Renal pelvis (tissue), 4 donors: Measurements from ENCODE around the gene ZNF277. TPM values are rescaled to one million over a fixed set of nuclear protein-coding genes. Genes with fewer than 3 reads are reported as not detected.
"Not testable (repeated sequence)": the region's sequence is repeated elsewhere in the genome, so short reads cannot be mapped to it uniquely, and the experiment has no call there.

Source experiments
- DNase-seq: peaks from one replicate; pipeline ENCODE4 v3.0.0-alpha.2; 2013
- polyA plus RNA-seq, 3 donors: library from polyadenylated mRNA; unstranded; fragments of 120-200 nt; gene quantifications; one replicate each; pipeline ENCODE4 v1.2.1, GENCODE V29; 2013; ENCODE audit not compliant: insufficient read length in 3 of 3

ZNF277 gene
- polyA plus RNA-seq, 3 donors = 33.3 to 38.9 (median 38.3) TPM

DNA sequence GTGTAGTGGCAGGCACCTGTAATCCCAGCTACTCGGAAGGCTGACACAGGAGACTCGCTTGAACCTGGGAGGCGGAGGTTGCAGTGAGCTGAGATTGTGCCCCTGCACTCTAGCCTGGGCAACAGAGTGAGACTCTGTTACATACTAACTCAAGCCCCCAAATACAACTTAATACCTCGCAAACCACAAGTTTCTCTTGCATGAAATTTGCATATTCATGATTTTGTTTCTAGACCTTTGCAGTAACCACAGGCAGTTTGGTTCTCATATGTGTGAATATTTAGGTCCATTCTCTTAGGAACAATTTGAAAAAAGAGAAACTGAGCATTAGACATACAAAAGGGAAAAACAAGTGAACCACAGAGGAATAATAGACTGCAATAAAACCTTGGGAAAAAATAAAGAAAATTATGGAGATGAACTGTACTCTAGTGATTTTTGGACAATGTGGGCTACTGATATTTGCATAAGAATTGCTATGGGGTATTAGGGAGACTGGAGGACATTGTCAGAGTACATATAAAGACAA lies 77.0 kb downstream of the ZNF277 start:
- no peak for DNase-seq

DNA sequence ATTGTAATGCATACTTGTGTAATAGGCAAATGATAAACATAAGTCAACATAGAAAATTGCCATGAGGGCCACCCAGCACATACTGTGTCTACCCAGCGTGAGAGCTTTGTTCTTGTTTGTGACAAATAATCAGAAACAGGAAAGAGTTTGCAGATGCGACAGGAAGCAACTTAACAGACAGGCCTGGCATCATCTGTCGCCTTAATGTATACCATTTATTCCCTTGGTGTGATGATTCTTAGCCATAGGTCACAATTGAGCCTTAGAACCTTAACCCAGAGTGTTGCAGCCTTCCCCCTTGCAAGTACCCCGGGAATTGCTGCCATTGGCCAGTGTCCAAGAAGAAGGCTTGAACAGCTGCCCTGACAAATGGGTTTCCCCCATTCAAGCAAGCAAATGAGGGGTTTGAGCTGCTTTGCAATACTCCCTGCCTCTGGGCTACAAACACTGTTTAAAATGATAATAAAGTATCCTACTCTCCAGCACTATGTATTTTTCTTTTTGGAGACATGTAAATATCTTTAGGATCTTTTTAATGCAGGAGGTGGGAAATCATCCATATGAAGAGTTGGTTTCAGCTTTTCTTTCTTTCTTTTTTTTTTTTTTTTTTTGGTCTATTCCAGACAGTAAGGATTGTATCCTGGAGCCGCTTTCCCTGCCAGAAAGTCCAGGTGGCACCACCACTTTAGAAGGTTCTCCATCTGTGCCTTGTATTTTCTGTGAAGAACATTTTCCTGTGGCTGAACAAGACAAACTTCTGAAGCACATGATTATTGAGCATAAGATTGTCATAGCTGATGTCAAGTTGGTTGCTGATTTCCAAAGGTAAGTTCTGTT lies 80.0 kb downstream of the ZNF277 start:
- no peak for DNase-seq

DNA sequence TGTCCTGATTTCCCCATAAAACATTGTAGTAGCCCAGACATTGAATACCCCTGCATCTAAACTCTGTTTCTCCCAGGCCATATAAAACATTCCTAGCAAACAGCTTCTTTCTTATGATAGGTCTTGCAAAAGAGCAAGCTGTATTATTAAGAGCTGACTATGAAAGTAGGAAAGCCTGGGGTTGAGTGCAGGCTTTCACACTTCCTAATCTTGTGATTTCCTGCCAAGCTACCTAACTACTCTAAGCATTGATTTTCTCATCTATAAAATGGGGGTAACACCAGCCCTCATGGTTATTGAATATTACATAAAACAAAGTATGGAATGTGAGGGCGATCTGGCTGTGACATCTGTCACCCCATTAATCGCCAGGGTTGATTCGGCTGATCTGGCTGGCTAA lies 81.8 kb downstream of the ZNF277 start:
- DNase-seq = no peak

DNA sequence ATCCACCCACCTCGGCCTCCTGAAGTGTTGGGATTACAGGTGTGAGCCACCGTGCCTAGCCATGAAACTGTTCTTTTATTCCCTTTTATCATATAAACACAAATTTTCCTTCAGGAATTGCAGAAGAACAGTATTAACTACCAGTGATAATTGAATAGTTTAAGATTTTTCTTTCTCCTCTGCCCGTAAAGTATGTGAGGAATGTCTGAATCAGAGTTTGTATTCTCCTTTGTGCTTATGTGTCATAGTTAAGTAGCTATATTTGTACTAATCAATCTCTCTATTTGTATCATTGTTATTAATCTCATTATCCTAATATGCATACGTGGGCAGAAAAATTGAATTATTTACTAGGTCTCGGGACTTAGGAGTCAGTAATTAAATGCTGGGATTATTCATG lies 83.6 kb downstream of the ZNF277 start:
- no peak for DNase-seq

DNA sequence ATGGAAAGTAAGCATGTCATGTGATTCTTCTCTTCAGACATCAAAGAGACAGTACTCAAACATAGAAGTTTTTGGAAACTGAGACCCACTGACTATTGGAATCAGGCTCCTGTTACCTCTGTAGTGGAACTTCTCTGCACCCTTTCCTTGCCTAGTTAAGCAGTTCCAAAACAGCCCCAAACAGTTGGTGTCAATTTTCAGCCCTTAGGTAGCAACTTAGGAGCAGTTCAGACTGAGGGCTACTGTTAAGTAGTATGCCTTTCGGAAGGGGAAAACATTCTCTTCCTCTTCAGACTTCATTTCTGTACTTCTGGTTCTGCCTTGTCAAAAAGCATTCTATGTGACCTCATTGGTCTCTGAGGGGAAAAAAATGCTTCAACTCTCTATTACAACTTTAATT lies 85.7 kb downstream of the ZNF277 start:
- no peak for DNase-seq

DNA sequence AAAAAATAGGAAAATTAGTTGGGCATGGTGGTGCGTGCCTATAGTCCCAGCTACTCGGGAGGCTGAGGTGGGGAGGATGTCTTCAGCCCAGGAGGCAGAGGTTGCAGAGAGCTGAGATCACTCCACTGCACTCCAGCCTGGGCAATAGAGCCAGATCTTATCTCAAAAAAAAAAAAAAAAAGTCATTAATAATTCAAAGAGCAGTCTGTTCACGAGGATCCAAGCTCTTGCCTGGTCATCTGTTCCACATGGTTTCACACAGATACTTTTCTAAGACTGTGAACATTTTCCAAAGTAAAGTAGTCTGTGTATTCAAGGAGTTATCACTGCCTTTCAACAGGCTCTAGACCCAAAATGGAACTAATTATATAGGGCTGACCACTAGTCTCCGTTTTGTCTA lies 86.9 kb downstream of the ZNF277 start:
- DNase-seq = no peak

DNA sequence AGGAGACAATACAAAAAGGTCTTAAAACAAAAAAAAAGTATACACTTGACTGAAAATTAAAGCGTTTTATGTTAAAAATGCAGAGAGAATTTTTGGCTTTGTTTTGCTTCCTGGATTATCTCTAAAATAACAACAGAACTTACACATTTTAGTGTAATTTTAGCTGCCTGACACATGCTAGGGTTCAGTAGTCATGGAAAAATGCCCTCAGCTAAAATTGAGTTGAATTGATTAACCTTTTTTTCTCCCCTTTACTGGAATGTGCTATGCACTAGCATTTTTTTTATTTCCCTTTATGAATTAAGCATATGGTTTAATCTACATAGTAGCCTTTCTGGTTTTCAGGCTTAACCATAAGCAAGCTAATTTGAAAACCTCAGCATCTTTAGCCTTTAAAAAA lies 89.9 kb downstream of the ZNF277 start:
- peak; percentile 26 for DNase-seq

DNA sequence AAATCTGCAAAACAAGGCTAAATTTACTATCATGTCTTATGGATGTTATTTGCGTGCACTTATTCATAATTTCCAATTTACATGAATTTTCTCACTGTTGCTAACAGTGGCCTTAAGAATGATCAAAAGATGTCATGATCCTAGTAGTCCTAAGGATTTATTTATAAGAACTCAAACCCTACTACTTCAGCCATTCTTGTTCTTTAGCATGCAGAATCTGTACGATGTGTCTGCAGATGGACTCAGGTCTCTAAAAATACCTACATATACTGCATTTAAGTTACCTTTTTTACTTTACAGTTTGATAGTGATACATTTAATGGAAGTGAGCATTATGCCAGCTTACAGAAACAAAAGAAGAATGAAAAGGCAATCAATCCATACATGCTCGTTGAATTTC lies 91.2 kb downstream of the ZNF277 start:
- no peak for DNase-seq

DNA sequence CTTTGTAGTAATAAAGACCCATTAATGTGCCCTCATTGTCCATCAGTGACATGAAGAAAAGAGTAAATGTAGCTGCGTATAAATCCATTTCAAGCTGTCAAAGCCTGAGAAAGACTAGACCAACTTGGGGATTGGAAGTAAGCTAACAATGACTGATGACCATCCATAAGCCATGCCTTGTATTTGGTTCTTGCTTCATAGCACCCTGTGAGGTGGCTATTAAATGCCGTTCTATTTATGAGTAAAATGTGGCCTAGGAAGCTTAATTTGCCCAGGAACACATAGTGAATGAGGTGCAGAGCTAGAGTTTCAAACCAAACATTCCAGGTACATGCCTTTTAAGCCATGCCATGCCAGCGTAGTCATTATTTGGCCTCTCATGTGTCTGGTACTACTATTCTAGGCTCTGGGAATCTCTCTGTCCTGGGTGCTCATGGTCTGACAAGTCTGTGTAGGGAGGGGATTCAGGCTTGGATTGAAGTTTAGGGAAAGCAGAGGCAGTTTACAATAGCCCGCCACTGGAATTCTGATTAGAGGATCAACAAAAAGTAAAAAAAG lies 92.1 kb downstream of the ZNF277 start:
- no peak for DNase-seq

DNA sequence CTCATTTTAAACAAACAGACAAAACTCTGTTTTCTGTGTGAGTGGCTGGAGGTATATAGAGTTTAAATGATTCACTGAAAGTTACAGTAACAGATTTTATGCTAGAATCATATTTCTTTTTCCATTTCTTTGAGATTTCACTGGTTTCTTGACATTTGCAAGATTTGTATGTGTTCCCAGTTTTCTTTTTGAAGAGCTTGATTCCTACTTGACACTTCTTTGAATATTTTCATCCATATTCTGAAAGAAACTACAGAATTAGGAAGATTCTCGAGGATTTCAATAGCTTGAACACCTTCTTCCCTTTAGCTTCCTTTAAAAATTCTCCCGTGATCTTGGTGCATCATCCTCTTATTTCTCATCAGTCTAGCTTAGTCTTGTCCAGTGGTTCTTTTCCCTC lies 93.6 kb downstream of the ZNF277 start:
- DNase-seq = no peak

DNA sequence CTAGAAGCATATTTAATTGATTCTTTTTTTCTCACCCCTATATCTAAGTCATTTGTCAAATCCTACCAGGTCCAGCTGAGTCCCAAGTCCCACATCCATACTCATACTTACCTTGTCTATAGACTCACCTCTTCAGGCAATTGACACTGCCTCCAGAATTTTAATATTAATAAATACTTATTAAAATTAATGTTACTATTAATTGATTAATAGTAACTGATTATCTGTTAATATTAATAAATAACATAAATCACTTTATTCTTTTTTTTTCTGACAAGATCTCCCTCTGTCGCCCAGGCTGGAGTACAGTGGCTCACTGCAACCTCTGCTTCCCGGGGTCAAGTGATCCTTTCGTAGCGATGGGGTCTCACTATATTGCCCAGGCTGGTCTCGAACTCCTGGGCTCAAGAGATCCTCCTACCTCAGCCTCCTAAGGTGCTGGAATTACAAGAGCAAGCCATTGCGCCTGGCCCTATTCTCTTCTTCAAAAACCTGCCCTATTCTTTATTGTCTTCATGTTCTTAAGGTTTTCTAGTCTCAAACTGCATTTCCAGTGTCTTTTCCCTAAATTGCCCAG lies 94.4 kb downstream of the ZNF277 start:
- DNase-seq = no peak

DNA sequence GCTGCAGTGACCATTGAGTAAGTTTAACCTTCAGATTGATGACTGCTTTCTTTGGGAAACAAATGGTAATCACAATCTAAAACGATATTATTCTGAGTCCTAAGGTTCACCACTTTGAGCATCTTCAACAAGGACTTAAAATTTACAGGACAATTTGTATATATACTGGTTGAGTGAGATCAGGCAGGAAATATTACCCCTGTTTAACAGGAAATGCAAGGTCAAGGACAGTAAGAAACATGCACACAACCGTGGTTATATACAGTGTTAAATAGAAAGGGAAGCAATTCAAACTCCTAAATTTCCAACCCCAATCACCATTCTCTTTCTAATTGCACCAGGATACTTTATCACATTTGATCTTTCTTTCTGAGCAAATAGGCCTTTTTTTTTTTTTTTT lies 96.1 kb downstream of the ZNF277 start:
- no peak for DNase-seq

DNA sequence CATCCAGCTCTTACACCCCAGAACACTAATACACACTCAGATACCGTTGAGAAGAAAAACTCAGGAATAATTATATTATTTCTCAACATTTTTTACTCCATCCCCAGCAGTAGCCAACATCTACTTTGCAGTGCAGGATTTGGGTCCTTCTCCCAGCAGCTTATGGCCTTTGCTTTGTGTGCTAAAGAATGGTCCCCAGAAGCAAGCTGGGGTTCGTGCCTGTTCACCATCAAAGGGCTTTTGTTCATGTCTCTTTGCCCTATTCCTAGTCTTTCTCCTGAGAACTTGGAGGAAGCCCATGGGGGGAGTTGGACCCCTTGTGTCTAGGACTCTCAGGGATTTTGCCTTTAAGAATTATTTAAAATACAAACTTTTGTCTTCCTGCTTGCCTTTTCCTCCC lies 100.4 kb downstream of the ZNF277 start:
- no peak for DNase-seq

DNA sequence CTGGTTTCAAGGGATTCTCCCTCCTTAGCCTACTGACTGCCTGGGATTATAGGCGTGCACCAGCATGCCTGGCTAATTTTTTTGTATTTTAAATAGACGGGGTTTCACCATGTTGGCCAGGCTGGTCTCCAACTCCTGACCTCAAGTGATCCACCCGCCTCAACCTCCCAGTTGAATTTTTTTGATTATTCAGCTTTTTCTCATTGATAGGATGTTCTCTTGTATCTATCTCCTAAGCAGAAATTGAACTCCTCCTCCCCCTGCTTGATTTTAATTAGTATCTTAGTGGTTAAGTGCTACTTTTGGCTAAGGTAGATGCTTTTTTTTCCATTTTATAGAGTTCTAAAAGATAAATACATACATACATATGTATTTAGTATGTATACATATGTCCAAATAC lies 101.0 kb downstream of the ZNF277 start:
- no peak for DNase-seq

DNA sequence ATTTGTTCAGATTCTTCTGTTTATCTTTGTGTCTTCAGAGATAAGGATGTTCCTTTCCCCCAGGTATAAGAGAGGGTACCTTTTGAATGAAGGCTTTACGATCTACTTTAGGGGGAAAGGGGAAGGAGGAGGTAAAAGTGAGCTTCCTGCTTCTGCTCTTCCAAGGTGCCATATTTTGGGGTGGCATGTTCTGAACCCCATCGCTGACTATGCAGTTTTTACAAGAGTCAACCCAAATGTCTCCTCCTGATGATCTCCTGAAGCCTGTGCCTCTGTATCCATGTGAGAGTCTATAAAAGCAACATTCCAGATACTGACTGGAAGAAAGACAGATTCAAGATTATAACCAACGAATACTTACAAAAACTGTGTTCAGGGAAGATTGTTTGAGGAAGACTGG lies 102.5 kb downstream of the ZNF277 start:
- no peak for DNase-seq

DNA sequence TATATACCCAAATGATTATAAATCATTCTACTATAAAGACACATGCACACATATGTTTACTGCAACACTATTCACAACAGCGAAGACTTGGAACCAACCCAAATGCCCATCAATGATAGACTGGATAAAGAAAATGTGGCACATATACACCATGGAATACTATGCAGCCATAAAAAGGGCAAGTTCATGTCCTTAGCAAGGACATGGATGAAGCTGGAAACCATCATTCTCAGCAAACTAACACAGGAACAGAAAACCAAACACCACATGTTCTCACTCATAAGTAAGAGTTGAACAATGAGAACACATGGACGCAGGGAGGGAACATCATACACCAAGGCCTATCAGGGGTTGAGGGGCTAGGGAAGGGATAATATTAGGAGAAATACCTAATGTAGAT lies 110.3 kb downstream of the ZNF277 start:
- DNase-seq = not testable (repeated sequence)

DNA sequence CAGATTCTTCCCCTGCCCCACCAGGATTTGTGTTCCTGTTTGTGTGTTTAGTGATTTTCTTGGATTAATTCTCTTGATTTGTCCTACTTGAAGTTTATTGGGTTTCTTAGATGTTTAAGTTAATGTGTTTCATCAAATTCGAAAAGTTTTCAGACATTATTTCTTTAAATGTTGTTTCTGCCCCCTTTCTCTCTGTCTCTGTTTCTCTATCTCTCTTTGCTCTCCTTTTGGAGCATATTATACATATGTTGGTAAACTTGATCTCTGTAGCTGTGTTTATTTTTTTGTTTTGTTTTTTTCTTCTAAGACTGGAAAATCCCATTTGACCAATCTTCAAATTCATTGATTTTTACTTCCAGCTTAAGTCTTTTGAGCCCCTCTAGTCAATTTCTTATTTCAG lies 115.6 kb downstream of the ZNF277 start:
- DNase-seq = no peak

DNA sequence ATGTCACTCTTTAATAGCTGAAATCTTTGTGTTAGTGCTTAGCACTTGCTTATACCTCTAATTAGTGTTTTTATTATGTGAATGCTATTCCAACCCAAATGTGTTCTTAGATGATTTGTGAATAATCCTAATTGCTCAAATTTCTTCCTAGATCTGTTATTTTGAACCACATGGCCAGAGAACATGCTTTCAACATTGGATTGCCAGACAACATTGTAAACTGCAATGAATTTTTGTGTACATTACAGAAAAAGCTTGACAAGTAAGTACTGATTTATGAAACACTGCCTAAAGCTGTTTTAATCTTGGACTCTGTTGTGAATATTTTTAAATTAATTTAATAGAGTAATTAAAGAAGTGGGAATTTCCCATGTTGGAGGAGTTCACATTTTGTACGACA lies 121.1 kb downstream of the ZNF277 start:
- no peak for DNase-seq

DNA sequence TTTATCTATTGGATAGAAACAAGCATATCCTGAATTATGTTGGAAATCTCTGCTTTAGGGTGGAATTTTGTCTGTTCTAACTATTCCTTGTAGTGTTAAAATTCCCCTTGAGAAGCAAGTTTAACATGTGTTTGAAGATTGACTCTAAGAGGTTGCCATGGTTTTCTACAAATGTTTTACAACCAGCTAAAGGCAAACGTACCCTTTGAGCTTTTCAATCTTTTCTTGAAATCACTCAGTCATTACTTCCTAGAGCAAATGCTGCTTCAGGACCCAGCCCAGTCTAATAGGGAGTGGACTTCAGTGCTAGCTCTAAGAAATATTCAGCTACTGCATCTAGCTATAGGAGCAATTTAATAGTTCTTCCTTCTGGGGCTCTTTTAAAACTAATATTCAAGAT lies 125.0 kb downstream of the ZNF277 start:
- peak; percentile 10 for DNase-seq

DNA sequence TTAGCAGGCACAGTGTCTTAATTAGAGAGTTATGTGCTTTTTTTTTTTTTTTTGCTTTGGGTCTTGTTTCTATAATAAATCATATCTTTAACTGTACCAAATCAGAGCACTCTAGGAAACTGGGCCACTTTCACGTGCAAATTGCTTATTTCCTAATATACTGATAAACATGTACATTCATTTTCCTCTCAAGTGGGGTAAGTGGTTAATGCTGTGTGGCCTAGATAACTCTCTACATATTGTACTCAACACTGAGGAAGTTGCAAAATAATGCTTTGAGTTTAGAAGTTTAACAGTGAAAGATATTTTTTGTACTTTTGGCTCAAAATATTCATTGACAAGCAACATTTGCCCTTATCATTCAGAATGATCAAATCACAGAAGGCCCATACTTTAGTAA lies 127.9 kb downstream of the ZNF277 start:
- DNase-seq = no peak

DNA sequence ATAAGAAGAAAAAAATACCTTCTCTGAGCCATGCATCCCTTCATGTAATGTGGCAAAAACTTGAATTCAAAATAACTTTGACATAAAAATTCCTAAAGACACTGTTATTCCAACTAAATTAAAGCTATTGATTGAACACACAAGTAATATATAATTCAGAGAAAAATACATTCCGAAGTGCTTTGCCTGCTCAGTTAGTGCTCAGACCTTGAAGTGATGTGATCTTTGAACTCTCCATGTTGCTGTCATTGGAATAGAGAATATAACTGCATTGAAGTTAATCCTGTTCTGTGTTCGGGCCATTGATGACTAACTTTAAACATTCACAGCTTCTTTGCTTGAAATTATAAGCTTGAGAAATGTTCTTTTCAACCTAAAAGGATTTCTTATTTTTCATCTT lies 129.8 kb downstream of the ZNF277 start:
- no peak for DNase-seq

DNA sequence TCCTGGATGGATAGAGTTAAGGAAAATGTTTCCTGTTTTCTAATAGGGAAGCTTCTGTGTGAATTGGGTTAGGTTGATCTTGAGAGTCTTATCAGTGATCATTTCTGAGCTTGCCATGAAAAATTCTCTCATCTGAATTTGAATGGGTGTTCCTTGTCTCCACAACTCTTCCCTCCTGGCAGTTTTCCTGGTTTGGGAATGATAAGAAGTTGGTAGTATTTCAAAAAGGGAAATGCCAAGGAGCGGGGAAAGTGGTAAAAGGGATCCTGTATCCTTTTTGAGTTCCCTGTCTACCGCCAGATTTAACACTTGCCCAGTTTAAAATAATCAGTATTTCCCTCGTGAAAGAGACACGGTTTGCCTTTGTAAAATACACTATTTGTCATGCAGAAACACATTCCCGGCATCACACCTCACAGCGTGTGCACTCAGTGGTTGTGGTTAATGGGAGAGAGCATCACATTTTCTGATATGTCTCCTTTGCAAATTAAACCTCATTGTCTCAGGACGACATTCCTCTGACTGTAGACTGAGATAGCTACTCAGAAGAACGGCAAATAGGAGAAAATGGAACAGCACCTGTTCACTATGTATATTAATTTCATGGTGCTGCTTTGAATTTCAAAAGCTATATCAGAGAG lies 130.6 kb downstream of the ZNF277 start:
- DNase-seq = no peak

DNA sequence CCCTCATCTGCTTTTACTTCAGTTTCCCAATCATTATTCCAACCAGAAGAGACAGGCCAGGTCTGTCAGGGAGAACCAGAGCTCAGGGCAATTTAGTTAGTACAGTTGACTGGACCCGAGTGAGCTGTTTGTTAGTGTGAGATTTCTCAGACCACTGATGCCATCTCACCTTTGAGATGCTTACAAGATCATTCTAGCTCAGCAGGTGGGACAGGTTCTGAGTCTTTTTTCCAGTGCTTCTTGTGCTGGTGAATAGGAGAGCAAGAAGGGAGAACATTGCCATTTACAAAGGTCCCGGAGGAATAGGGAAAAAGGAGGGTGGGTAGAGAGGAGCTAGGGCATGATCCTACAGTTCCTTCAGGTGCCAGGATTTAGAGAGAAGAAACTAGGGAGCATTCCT lies 131.4 kb downstream of the ZNF277 start:
- no peak for DNase-seq
